ENCODE data around the gene SDR42E2.

DNA sequence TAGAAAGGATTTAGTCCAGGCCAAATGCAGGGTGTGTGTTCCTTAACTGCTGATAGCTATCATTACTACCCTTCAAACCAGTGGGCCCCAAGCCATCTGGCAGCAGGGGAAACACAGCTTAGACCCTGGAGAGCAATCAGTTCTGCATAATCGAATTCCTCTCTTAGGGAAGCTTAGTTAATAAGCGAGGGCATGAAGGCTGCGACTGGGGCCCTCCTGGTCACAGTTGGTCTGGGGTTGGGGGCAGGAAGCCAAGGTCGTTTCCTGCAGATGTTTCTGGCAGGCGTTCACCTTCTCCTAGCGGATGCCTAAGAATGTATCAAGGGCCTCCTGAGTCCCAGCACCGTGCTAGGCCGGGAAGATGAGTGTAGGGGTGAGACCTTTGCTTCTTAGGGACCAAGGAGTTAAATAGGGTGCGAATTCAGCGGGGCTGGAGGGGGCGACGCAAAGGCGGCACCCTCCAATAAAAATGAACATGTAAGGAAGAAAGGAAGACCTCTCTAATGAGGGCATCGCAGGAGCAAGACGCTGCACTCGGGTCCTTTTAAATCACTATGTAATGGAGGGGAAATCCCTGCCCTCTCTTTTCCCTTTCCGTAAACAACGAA is 27.3 kb downstream of the SDR42E2 start:
- TF ChIP-seq, protein P1, sequence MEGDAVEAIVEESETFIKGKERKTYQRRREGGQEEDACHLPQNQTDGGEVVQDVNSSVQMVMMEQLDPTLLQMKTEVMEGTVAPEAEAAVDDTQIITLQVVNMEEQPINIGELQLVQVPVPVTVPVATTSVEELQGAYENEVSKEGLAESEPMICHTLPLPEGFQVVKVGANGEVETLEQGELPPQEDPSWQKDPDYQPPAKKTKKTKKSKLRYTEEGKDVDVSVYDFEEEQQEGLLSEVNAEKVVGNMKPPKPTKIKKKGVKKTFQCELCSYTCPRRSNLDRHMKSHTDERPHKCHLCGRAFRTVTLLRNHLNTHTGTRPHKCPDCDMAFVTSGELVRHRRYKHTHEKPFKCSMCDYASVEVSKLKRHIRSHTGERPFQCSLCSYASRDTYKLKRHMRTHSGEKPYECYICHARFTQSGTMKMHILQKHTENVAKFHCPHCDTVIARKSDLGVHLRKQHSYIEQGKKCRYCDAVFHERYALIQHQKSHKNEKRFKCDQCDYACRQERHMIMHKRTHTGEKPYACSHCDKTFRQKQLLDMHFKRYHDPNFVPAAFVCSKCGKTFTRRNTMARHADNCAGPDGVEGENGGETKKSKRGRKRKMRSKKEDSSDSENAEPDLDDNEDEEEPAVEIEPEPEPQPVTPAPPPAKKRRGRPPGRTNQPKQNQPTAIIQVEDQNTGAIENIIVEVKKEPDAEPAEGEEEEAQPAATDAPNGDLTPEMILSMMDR (IDR thresholded peaks at IDR 0.05; ENCODE audit: extremely low read depth in 1 of 2, insufficient read depth in 1 of 2, low read depth in 1 of 2, low read length in 2 of 2) = no peak
- TF ChIP-seq POLR2A (IDR thresholded peaks at IDR 0.05; ENCODE audit: low read depth, low read length) (no peak), JUN (IDR thresholded peaks at IDR 0.05; ENCODE audit: borderline replicate concordance, insufficient read depth, insufficient read length, low read depth) (no peak), EZH2 (IDR thresholded peaks at IDR 0.05; ENCODE audit: borderline replicate concordance, low read depth, low read length, severe bottlenecking) (no peak)
